Right renal cortex interstitium (tissue), 3 donors: Measurements from ENCODE around the gene SCGB1D1. TPM values are rescaled to one million over a fixed set of nuclear protein-coding genes. Genes with fewer than 3 reads are reported as not detected.

Experiments used
- DNase-seq, 3 donors: peaks; one replicate each; pipeline ENCODE4 v3.0.0-alpha.2; 2013; ENCODE audit warnings: low read depth in 3 of 3, low spot score in 2 of 3
- polyA plus RNA-seq, 3 donors: library from polyadenylated mRNA; unstranded; fragments of 120-200 nt; gene quantifications; one replicate each; pipeline ENCODE4 v1.2.1, GENCODE V29; 2013; ENCODE audit not compliant: insufficient read length in 3 of 3

SCGB1D1 gene, protein sequence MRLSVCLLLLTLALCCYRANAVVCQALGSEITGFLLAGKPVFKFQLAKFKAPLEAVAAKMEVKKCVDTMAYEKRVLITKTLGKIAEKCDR
- not detected for polyA plus RNA-seq

DNA sequence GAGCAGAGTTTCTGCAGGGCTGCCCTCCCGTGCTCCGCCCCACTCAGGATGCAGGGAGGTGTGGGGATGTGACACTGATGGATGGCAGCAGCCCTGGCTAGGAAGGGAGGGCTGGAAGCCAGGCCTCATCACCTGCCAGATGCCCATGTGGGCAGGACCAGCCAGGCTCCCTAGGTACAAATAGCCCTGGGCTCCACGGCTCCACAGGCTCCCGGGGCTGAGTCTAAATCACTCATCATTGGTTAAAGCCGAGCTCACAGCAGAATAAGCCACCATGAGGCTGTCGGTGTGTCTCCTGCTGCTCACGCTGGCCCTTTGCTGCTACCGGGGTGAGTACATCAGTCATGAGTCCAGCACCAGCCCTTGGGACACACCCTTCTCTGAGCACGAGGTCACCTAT lies at the start of gene SCGB1D1:
Gene SCGB1D1 (plus strand): TSS at position 206 of the 400 bp plus-strand sequence. CDS start 69 bp downstream, at position 275.
- DNase-seq: no peak

DNA sequence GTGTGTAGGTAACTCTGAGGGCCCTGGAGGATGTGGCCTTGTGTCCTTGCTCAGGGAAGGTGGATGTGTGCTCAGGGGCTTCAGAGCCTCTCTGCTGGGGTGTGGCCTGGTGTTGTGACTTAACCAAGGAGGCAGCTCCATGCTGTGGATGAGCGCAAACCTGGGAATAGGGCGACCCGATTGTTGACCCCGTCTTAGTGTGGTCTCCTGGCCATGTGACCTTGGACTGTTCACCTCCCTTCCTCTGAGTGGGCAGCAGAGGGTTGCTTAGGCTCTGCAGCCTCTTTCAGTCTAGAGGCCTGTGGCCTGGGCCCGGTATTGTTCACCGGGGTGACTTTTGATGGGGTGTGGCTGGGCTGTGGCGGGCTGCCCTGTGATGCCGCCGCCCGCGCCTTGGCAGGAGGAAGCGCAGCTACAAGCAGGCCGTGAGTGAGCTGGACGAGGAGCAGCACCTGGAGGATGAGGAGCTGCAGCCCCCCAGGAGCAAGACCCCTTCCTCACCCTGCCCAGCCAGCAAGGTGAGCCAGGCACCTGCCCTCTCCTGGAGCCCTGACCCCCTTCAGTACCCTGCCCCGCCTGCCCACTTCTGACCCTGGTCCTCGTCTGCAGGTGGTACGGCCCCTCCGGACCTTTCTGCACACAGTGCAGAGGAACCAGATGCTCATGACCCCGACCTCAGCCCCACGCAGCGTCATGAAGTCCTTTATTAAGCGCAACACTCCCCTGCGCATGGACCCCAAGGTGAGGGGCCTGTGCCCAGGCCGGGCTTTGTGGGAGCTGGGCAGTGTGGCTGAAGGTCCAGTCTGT lies 49.5 kb upstream of the SCGB1D1 start:
- no peak for DNase-seq

DNA sequence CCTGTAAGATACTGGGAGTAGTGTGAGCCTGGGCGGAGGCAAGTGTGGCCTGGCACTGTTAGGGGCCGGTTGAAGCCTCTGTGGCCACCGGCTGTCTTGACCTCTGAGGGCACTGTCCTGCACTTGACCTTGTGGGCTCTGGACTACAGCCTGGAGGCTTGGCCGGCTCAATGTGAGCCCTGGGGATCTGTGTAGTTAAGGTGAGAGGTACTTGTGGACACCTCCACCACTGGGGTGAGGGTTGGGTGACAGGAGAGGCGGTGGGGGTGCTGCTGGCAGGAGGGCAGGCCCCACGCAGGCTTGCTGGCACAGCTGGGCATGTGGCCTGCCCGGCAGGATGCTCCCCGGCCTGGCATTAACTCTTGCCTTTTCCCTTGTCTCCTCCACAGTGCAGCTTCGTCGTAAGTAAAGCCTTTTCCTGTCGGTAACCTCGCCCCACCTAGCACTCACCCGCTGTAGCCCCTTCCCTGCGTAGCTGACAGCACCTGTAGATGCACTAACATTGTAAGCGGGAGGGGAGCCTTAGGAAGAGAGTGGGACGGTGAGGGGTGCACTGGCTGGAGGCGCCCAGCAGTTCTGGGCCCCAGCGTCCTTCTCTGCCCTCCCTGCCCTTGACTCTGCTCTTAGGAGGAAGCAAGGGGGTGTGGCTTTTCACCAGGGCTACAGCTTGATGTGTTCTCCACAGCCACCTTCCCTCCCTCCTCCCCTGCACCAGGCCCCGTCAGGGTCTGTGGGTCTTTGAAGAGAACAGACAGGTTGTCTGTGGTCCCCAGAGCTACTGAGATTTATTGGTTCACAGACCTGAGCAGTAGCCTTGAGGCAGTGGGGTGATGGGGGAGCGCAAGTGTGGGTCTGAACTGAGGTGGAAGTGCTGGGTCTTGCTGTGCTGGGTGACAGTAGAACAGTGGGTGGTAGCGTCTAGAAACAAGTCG lies 48.6 kb upstream of the SCGB1D1 start:
- no peak for DNase-seq

DNA sequence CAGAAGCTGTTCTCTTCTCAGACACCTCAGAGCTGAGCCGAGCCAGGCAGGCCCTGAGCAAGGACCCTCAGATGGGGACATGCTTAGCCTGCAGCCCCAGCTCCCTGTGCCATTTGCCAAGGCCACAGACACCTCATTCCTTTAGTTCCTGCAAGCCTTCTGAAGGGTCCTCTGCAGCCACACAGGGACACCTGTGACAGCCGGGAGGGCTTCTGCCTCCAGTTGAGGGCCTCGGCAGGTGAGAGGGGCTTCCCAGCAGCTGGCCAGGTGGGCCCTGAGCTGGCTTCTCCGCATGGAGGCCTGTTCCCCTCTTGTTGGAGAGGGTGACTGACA lies 48.0 kb upstream of the SCGB1D1 start:
- DNase-seq: no peak

DNA sequence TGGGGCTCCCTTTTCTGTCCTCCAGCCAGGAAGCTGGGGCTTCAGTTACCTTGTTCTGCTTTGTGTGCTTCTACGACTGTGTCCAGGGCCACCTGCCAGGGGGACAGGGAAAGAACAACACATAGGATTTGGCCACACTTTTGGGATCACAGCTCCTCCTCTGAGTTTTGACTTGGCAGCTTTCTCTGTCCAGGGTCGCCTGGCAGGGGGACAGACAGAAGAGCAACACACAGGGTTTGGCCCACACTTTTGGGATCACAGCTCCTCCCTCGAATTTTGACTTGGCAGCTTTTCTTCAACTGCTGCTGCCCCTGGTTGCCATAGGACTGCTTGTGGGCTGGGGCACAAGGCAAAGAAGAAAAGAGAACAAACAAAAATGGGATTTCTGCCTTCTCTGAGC lies 47.1 kb upstream of the SCGB1D1 start:
- DNase-seq: no peak

DNA sequence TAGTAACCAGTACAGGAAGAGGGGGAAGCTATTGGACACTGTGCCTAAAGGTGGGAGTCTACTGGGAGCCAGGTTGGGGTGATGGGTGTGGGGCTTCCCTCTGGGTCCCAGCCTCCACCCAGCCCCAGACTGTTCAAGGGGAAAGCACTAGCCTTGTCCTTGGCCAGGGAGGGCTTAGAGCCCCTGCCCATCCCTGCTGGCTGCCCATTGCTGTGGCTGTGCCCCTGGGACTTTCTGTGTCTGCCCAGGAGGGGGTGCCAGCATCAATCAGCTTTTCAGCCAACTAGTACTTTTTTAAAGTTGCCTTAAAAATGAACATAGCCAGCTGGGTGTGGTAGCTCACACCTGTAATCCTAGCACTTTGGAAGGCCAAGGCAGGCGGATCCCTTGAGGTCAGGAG lies 46.3 kb upstream of the SCGB1D1 start:
- no peak for DNase-seq

DNA sequence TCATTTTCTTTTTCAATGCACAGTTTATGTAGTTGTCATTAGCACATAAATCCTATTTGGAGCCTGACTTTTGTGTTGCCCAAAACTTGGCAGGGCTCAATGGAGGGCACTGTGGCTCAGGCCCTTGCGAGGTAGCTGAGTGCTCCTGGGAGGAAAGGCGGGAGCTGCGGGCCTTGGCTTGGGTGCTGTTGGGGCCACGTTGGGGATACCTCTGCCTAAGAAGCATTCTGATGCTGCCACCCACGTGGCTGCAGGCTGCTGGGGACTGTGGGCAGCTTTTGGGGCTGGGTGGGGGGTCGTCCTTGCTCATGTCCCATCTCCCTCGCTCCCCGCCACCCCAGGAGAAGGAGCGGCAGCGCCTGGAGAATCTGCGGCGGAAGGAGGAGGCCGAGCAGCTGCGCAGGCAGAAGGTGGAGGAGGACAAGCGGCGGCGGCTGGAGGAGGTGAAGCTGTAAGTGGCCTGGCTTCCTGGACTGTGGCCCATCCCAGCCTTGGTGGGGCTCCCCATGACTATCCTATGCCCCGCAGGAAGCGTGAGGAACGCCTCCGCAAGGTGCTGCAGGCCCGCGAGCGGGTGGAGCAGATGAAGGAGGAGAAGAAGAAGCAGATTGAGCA lies 45.3 kb upstream of the SCGB1D1 start:
- DNase-seq: no peak

DNA sequence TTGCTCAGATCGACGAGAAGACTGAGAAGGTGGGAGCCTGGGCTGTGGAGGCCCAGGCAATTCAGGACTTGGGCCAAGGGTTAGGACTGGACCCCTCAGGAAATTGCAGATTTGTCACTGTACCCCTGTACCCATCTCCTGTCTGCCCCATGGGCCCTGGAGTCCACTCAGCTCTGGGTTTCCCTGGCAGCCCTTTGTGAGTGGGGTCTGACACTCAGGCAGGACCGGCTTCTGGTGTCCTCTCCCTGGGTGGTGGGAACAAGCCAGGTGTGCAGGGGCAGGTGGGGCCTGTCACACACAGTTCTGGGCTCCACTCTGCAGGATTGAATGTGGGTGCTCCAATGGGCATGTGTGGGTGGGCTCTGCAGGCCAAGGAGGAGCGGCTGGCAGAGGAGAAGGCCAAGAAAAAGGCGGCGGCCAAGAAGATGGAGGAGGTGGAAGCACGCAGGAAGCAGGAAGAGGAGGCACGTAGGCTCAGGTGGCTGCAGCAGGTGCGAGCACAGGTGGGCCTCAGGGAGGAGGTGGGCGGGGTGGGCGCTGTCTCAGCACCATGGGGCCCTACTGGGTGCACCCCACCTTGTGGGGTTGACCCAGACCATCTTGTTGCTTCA lies 44.6 kb upstream of the SCGB1D1 start:
- DNase-seq: no peak

DNA sequence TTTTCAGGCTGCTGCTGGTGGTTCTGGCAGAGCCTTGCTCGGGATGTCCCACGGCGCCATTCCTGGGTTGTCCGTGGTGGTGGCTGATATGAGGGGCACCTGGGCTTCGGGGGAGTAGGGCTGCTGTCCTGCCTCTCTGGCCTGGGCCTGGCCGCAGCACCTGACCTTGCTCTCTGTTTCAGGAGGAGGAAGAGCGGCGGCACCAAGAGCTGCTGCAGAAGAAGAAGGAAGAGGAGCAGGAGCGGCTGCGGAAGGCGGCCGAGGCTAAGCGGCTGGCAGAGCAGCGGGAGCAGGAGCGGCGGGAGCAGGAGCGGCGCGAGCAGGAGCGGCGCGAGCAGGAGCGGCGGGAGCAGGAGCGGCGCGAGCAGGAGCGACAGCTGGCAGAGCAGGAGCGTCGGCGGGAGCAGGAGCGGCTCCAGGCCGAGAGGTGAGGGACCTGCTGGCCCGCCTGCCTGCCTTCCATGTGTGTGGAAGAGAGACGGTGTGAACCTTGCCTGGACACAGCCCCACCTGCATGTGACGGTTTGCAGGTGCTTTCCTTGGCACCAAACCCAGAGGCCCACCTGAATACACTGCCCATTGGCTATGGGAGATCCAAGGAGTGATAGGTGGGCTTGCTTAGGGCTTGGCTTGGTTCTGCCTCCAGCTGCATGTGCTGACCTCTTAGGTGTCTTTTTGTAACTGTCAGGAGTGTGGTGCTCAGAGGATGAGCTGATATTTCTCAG lies 43.4 kb upstream of the SCGB1D1 start:
- DNase-seq: no peak

DNA sequence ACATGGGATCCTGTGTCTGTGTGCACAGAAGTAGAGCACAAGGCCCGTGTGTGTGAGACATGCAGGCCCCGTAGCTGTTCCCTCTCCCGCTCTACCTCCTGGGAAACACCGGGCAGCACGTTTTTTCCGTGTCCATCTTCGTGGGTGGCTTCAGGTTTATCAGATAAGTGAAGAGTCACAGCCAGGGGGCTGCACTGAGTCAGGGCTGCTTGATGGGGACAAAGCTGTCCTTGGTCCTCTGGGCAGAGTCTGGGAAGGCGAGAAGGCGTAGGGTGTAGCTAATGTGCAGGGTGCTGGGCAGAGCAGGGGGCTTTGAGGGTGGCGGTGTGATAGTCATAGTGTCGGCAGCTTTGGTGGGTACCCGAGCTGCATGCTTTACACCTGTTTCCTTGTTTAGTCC lies 42.5 kb upstream of the SCGB1D1 start:
- DNase-seq: no peak

DNA sequence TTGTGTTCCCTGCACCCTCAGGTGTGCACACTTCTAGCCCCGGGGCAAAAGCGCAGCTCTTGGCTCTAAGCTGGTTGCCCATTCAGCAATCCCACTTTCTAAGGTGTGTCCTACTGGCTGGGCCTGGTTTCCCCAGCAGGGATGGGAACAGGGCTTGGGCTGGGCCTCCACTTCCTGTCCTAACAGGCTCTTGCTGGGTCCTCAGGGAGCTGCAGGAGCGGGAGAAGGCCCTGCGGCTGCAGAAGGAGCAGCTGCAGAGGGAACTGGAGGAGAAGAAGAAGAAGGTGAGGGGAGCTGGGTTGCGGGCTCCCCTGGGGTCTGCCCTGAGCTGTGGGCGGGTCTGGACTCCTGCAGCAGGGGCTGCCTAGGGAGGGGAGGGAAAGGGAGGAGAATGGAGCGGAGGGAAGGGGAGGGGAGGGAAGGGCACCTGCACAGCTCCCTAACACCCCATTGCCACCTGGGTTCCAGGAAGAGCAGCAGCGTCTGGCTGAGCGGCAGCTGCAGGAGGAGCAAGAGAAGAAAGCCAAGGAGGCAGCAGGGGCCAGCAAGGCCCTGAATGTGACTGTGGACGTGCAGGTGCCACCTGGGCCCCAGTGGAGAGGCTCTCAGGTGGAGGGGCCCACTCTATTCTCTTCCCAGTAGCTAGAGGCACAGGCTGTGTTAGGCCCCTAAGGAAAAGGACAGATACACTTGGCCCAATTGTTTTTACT lies 41.6 kb upstream of the SCGB1D1 start:
- no peak for DNase-seq

DNA sequence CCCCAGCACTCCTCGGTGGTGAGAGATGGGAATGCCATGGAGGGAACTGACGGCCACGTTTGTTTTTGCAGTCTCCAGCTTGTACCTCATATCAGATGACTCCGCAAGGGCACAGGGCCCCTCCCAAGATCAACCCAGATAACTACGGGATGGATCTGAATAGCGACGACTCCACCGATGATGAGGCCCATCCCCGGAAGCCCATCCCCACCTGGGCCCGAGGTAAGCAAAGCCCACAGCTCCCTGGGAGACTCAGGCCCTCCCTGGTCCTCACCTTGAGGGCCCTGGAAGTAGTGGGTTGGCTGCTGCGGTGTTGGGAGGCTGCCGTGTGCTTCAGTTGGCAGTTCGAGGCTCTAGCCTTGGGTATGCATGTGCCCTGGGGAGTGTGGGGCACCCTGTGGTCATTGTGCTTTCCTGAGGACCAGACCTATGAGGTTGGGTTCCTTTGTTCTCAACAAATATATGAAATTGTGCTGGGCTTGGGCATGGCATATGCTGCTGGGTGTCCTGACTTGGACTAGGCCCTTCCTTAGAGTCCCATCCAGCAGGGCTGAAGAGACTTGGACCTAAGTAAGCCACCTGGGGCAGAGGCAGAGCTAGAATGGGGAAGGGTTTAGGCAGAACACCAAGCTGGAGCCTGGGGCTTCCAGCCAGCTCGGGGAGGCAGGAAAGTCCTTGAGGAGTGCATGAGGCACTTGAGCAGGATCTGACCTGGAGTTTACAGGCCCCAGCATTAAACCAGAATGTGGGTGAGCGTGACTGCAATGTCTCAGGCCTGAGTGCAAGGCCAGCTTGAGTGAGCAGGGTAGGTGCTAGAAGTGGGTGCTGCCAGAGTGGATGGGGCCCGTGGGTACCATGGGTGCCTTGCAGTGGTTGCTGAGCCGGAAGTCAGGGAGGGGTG lies 39.8 kb upstream of the SCGB1D1 start:
- no peak for DNase-seq

DNA sequence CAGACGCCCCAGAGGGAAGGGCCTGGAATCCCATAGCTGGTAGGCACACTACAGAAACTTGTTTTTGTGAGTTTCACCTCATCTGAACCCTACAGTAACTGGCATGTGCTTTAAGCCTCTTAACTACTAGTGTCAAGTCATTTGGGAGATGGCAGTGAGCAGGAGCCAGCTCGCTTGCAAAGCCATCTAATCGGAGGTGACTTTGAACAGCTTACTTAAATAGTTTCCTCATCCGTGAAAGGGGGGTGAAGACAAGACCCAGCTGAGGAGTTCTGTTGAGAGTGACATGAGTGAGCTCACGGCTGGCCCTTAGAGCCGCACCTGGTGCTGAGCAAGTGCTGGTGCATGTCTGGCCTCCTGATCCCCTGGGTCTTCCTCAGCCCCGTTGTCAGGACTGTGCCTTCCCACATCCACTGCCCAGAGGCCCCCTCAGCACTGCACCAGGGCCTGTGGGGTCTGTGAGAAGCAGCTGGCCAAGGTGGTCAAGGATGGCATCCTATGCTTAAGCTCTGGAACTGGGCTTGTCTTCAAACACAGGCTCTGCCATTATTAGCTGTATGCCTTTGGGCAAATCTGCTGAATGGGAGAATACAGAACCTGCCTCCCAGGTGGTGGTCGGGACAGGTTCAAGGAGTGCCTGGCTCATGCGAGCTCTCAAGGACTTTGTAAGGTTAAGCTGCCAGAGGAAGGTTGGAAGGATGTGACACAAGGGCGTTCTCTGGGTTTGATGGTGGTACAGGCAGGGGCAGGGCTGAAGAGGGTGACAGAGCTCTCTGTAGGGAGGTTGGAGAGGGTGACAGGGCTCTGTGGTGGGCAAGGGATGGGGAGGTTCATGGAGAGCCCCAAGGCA lies 38.9 kb upstream of the SCGB1D1 start:
- DNase-seq: no peak

DNA sequence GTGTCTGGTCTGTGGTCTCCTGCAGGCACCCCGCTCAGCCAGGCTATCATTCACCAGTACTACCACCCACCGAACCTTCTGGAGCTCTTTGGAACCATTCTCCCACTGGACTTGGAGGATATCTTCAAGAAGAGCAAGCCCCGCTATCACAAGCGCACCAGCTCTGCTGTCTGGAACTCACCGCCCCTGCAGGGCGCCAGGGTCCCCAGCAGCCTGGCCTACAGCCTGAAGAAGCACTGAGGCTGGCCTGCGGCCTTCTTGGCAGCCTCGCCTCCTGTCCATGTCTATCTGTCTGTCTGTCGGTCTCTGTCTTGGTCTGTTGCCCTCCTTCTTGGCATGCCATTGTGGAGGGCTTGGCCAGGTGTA lies 38.3 kb upstream of the SCGB1D1 start:
- DNase-seq: no peak

DNA sequence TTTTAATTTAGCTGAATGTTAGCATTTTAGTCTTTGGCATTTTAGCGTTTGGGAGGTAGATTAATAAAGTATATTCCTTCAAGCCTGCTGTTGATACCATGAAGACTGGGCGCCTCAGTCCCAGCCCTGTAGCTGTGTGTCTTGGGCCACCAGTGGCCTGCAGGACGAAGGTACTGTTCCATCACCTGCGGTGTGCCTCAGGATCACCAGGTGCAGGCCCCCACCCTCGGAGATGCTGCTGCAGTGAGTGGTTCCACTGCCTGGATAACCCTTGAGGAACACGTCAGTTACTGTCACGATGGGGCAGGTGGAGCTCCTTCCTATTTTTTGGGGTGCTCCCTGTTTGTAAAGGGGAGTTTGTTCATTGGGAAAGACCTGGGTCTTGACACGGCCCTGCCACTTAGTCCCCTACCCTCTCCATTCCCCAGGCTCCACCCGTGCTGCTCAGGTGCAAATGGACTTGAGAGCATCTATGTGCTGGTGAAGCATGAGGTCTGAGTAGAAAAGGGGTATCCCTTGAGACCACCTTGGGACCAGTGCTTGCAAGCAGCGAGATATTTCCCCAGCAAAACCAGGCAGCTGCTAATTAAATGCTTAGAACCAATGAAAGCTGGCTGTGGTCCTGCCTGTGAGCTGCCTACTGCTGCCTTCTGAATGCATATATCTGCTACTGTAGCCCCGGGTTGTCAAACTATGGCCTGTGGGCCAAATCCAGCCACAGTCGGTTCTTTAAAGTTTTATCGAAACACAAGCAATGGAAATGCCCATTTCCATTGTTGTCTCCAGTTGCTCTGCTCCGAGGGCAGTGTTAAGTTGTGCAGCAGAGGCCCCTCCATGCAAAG lies 37.5 kb upstream of the SCGB1D1 start:
- DNase-seq: no peak

DNA sequence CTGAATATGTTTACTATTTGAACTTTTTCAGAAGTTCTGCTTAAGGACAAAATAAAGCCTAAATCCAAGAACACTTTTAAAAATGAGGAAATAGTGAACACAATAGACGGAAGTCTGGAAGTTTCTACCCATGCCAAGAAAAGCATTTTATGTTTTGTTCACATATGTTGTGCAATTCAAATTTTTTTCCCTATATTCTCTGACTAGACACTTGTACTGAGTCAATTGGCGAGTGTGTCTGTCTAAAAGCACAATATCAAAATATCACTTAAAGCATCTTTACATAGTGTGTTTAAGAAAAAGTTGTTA lies 37.0 kb upstream of the SCGB1D1 start:
- DNase-seq: no peak

DNA sequence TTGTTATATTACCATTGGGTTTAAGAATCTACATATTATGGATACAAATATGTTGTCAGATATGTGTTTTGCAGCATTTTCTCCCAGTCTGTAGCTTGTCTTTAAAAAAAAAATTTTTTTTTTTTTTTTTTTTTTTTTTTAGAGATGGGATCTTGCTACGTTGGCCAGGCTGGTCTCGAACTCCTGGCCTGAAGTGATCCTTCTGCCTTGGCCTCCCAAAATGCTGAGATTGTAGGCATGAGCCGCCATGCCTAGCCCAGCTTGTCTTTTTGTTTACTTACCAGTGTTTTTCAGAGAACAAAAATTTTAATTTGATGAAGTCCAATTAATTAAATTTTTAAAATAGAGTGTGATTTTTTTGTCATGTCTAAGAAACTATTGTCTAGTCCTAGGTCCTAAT lies 36.4 kb upstream of the SCGB1D1 start:
- DNase-seq: no peak
